NCI-H187 treated with DMSO at 0.1 percent for 48 hours (cell line): Measurements from ENCODE around the gene MAGEC2.

Experiments
- DNase-seq: peaks from one replicate; lab custom pipeline; 2025; lab: John Stamatoyannopoulos, UW

MAGEC2 gene

GRCh38 chrX:142204522-142205433 lies at the start of gene MAGEC2:
MAGEC2 (minus strand) TSS chrX:142205290; CDS start chrX:142203987, 1,303 bp downstream.
- no peak for DNase-seq

- DNase-seq = no peak
These were observed 46.6 kb upstream of the MAGEC2 start for GRCh38 chrX:142251680-142252079.

GRCh38 chrX:142251202-142251601 lies 46.1 kb upstream of the MAGEC2 start:
- no peak for DNase-seq

DNA sequence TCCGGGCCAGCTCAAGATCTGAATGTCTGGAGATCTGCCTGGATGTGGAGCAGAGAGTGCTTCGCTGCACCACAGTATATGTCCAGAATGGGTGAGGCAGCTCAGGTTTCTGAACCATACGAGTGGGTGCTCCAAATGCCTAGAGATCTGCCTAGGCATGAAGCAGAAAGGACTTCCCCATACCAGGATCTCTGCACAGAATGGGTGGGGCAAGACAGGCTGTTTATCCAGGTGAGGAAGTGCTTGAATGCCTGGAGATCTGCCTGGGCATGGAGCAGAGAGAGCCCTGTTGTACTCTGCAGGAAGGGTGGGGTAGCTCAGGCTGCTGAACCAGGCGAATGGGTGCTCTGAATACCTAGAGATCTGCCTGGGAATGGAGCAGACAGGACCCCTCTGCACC lies 45.4 kb upstream of the MAGEC2 start:
- DNase-seq = no peak

DNA sequence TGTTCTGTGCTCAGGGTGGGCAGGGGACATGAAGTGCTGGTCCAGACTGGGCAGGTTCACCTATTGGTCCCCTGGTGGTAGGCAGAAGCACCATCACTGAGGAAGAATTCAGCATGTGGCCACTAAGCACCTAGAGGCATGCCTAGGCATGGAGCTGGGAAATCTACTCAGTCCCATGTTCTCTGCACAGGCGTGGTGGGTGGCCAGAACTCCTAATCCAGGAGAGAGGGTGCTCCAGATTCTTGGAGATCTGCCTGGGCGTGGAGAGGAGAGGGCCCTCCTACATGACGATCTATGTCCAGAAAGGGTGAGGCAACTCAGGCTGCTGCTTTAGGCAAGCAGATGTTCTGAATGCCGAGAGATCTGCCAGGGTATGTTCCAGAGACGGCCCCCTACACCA lies 44.6 kb upstream of the MAGEC2 start:
- DNase-seq = no peak

GRCh38 chrX:142244568-142244967 lies 39.5 kb upstream of the MAGEC2 start:
- no peak for DNase-seq

DNA sequence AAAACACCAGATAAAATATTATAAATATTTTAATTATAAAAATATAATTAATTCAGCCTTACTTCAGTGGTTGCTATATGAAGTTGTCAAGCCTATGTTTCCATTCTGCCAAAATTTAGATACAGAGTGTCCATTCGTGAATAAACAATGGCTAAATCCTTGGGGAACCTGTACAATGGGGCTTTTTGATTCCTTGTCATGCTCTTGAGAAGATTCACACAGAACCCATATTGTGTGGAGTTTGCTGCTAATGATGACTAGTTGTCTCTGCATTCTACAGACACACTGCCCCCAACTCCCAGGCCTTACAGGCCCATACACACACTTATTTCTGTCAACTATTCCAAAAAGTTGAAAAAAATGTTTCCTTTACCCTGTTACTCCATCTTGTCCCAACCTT lies 33.4 kb upstream of the MAGEC2 start:
- DNase-seq = no peak

DNA sequence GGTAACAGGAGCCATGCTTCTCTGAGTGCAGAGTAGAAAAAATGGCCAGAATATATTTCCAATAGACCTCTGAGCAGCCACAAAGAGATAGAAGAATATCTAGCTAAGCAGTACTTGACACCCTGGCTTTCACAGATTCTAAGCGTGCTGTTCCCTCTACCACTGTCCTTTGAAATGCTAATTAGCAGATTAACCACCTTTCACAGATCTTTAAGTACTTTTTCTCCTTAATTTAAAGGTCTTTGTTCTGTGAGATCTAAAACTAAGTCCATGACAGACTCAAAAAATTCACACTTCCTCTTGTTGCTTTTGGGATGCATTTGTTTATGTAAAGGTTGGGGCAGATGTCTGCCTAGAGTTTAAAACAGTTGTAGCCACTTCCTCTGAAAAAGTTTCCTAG lies 28.3 kb upstream of the MAGEC2 start:
- no peak for DNase-seq

DNA sequence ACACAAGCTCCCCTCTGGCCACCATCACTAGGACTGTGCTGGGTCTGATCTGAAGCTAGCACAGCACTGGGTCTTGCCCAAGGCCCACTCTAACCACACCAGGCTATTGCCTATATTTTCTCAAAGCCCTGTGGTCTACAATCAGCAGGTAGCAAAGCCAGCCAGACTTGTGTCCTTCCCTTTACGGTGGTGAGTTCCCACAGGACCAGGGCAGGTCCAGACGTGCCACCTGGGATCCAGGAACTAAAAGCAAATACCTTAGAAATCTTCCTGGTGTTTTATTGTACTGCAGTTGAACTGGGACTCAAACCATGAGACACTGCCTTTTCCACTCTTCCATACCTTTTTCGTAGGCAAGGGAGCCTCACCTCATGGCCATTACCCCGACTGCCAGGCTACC lies 9.0 kb upstream of the MAGEC2 start:
- no peak for DNase-seq

GRCh38 chrX:142201113-142201512 lies 4.0 kb downstream of the MAGEC2 start:
- no peak for DNase-seq

GRCh38 chrX:142186103-142186502 lies 19.0 kb downstream of the MAGEC2 start:
- DNase-seq = no peak

DNA sequence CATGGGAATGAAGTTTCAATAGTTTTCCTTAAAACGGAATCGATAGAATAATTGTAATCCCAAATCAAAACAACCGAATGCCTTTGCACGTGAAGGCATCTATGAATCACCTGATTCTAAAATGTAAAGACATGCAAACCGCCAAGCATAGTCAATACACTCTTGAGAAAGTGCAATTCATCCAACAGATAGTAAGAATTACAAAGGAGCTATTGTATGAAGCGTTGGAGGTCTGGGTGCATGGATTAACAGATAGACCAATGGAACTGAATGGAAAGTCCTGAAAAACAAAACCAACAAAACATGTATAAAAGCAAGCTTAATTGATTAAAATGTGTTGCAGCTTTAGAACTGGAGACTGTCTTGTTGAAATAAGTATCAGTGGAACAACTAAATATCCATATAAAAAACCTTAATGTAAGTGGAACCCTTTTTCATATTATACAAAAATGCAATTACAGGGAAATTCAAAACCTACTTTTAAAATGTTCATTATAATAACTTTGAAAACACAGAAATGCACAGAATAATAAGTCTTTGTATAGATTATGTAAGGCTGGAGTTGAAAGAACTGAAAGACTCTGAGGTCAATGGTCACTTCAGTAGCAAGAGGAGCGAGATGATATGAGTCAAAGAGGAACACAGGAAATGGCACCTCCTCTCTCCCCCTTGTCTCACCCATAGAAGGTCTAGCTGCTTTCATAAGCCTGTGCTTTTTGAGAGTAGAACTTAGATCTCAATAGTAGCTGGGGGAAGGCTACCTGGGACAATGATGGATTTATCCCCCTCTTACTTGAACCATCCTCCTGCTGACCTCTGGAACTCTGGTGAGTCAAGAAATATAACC lies 20.1 kb downstream of the MAGEC2 start:
- no peak for DNase-seq

DNA sequence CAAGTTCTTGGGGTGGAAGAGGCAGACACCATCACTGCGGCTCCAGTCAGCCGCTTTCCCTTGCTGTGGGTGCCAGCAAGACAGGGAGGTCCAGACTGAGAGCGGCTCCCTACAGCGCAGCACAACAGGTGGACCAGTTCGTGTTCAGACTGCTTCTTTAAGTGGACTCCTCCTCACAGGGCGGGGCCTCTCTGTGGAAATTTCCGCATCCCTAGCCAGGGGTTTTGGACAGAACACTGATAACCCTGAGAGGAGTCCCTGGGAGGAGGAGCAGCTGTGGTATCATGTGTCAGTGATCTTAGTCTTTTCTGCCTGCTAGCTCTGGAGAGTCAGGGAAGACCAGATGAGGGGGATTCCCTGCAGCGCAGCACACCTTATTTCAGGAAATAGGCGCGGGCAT lies 48.5 kb downstream of the MAGEC2 start:
- DNase-seq = no peak
